MM.1S (cell line): ENCODE results near the gene COBL.

Source experiments
- CTCF ChIP-seq: fragments of 300-600 bp; sonication (generic); IDR thresholded peaks from 2 replicates; pipeline ENCODE4 v1.5.1; 2016; ENCODE audit warnings: antibody characterized with exemption, low read length, mixed read lengths
- EZH2 ChIP-seq: fragments of 300-600 bp; sonication (generic); optimal IDR thresholded peaks from 2 replicates; pipeline ENCODE3; 2017; ENCODE audit warnings: low read depth, mild to moderate bottlenecking, antibody characterized with exemption, low read length, mixed read lengths

GRCh38 chr7:51210766-51211165 lies 105.8 kb downstream of the COBL start:
- TF ChIP-seq CTCF, result no peak
- TF ChIP-seq EZH2, result no peak
